HG03460 (cell line): Measurements from ENCODE around the gene SRGAP2.
"Not testable (repeated sequence)": the region's sequence is repeated elsewhere in the genome, so short reads cannot be mapped to it uniquely, and the experiment has no call there.

Experiments
- ATAC-seq: cut with Tn5 transposase; IDR thresholded peaks from one replicate; pipeline ENCODE4 v1.9.1; 2021; ENCODE audit not compliant: unreplicated experiment

The SRGAP2 gene

DNA sequence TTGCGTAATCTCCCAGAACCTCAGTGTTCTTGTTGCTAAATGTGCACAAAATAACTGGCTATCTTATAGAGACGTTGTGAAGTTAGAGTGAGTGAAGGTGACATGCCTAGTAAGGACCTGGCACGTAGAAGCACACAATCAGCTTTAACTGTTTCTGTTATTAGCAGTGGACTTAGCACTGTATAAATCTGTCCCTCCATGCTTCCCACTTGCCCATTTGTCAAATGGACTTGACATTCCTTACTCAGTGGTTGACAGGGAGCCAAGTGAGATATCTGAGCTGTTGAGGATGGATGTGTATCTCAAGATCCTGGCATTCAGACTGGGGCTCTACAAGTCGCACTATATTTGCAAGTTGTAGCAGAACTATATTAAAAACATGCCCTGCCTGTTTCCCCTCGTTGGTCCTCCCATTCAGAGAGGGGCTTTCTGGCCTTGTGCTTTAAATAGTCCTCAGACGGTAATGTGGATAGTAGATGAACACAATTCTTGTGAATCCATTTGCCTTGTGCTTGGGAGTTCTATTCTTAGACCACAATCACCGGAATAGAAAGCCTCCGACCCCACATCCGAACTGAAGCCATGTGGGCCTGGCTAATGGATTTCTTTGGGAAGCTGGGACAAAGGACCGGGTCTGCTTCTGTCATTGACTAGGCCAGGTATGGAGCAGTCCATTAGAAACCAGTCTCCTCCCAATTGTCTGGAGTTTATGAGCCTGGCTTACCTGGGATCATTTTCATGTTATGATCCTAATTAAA, 43.0 kb downstream of the SRGAP2 start:
- ATAC-seq: not testable (repeated sequence)

DNA sequence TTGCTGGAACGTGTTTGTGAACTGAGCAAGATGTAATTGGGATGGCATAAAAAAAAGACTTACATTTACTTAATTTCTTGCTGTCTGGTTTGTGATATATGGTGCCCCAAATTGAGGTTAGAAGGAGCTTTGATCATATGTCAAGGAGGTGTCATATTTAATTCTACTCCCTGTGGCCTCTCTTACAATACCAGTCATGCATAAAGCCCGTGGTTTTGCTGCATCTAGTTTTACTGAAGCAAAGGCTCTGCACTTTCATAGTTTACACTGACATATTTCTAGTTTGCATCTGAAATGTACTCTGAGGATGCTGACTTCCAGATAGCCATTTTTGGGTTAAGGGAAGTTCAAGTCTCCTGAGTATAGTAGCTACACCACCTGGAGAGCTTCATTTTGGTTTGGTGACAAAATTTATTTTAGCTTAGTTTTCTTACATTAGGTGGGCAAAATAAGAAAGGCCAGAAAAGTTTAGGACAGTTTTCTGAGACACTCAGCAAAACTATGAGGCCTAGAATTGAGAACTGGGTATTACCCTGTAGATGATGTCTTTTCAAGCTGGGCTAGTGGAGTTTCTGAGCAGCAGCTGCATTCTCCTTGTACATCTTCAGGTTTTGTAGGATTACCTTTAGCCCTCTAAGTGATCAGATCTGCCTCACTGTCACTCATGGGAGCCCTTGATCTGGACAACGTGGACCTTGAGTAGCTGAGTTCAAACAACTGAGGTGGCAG, 47.8 kb downstream of the SRGAP2 start:
- not testable (repeated sequence) for ATAC-seq

DNA sequence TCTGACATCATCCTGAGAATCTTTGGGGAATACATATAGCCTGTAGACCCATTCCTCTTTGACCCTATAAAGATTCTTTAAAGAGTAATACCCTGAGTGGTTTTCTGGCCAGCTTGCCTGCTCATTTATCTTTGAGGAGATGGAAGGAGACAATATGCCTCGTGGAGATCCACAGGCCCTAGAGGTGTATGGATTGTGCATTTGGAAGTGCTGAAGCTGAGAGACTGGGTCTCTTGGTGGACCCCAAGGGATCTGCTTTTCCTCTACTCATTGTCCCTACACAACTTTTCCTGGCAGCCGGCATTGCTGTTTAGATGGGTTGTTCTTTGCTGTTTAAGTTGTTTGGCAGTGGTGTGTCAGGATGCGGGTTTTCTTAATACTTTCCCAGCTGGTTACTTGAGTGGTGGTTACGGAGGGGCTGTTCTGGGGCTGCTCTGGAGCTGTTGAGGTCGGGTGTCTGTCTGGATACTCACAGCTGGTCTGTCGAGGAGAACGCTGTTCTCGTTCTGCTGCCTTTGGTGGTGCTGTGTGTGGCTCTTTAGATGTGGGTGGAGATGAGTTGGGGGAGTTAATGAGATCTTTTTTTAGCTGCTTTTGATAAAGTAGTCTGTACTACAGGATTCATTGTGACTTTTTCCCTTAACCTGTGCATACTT, 49.5 kb downstream of the SRGAP2 start:
- ATAC-seq: not testable (repeated sequence)
